Measurements from ENCODE around the gene SIGMAR1. TPM values are rescaled to one million over a fixed set of nuclear protein-coding genes. Genes with fewer than 3 reads are reported as not detected.

Gene SIGMAR1
- total RNA-seq, 2 donors from 2014 or later: 103 to 142 TPM

- no peak overlapping the region for H3K27ac ChIP-seq
- no peaks in the 10 kb centered on the region for H3K27me3 ChIP-seq (replicated peaks; ENCODE audit: insufficient read depth)
- intact Hi-C loops (cut with DNase I): loop anchor here (5.0 kb wide), 1 partner anchor 270 kb away; no protein-coding TSS in a partner anchor
- no peak for DNase-seq (ENCODE audit: low spot score)
- no peak overlapping the region for H3K4me3 ChIP-seq
- H3K9me3 ChIP-seq: no peaks in the 10 kb centered on the region
- H3K4me1 ChIP-seq (replicated peaks): no peaks in the 10 kb centered on the region
- no peaks in the 10 kb centered on the region for H3K36me3 ChIP-seq
- 81% methylated on average over 6 of the region's 6 CpGs for WGBS
- TF ChIP-seq POLR2A (IDR thresholded peaks at IDR 0.05): no peak
- TF ChIP-seq POLR2AphosphoS5 (IDR thresholded peaks at IDR 0.05): no peak
- TF ChIP-seq CTCF (IDR thresholded peaks at IDR 0.05): no peak
Measured at GRCh38 chr9:34601937-34602573, 35.5 kb downstream of the SIGMAR1 start.

DNA sequence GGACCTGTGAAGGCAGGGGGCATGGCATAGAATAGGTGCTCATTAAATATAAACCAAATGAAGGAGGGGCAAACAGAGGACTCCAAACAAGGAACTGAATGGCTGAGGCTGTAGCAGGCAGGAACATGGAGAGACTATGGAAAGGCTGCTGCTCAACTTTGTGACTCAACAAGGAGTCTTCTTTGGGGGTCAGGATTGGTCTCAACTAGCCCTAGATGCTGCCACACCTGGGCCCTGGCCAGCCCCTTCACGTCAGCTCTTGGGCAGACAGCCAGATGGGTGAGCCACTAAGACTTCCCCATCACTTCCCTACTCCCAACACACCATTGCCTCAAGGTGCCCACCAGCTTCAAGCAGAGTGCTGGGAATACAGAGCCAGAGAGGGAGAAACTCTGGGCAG lies 36.7 kb downstream of the SIGMAR1 start:
- DNase-seq (ENCODE audit: low spot score): peak; percentile 33
- Histone ChIP-seq H3K27me3 (replicated peaks; ENCODE audit: insufficient read depth) (no peaks in the 10 kb centered on the region), H3K4me1 (replicated peaks) (no peaks in the 10 kb centered on the region), H3K27ac (peak overlapping the region in 1 of 2 donors; percentile 20), H3K36me3 (no peaks in the 10 kb centered on the region), H3K9me3 (no peaks in the 10 kb centered on the region), H3K4me3 (no peak overlapping the region)
- 15% methylated on average over 1 of the region's 1 CpG for WGBS
- intact Hi-C loops (cut with DNase I): loop anchor here (5.0 kb wide), 1 partner anchor 269 kb away; no protein-coding TSS in a partner anchor
- TF ChIP-seq CTCF (IDR thresholded peaks at IDR 0.05) (no peak), POLR2AphosphoS5 (IDR thresholded peaks at IDR 0.05) (peak; percentile 16), POLR2A (IDR thresholded peaks at IDR 0.05) (no peak)

DNA sequence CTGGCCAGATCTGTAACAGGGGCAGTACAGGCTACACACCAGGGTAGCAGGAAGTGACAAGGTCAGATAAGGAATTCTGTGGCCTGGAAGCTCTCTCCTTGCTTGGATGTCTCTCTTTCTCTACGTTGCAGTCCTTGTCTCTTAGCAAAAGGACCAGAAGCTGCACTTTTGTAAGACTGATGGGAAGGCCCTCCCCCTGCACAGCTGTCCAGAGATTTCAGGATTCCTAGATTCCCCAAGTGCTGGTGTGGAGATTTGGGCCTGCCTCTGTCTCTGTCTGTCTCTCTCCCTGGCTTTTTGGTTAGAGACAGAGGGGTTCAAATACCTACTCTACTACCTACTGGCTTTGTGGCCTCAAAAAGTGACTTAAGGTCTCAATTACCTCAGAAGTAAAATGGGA lies 38.0 kb downstream of the SIGMAR1 start:
- Histone ChIP-seq H3K4me1 (replicated peaks) (no peaks in the 10 kb centered on the region), H3K27me3 (replicated peaks; ENCODE audit: insufficient read depth) (no peaks in the 10 kb centered on the region), H3K27ac (no peak overlapping the region), H3K36me3 (no peaks in the 10 kb centered on the region), H3K4me3 (no peak overlapping the region), H3K9me3 (no peaks in the 10 kb centered on the region)
- intact Hi-C loops (cut with DNase I): no loop called here
- WGBS: 75% methylated on average over 1 of the region's 1 CpG
- DNase-seq (ENCODE audit: low spot score): no peak
- no peak for TF ChIP-seq CTCF (IDR thresholded peaks at IDR 0.05)
- no peak for TF ChIP-seq POLR2A (IDR thresholded peaks at IDR 0.05)
- no peak for TF ChIP-seq POLR2AphosphoS5 (IDR thresholded peaks at IDR 0.05)

DNA sequence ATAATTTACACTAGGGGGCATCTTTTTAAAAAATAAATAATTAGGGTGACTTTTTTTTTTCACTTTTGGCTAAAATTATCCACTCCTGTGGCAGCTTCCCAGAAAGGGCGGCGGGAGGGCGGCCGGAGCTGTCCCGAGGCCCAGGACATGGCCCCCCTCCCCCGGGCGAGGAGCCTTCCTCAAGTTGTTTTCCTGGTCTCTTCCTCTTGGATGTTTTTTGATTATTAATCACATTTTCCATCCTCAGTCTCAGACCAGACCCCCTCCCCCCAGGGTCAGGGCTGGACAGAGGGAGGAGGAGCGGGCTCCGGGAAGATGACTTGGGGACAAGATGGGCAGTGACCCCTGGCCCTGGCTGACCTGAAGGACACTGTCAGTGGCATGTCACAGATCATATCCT lies 43.4 kb downstream of the SIGMAR1 start:
- intact Hi-C loops (cut with DNase I): loop anchor here (2.0 kb wide), 1 partner anchor 91 kb away; no protein-coding TSS in a partner anchor
- no peak for TF ChIP-seq POLR2A (IDR thresholded peaks at IDR 0.05)
- TF ChIP-seq CTCF (IDR thresholded peaks at IDR 0.05): no peak
- TF ChIP-seq POLR2AphosphoS5 (IDR thresholded peaks at IDR 0.05): no peak
- H3K4me1 ChIP-seq (replicated peaks): peaks cover 12% of the 10 kb centered on the region
- no peaks in the 10 kb centered on the region for H3K9me3 ChIP-seq
- DNase-seq (ENCODE audit: low spot score): no peak
- H3K4me3 ChIP-seq: no peak overlapping the region
- peak overlapping the region; percentile 63 to 69 for H3K27ac ChIP-seq
- WGBS: 59% methylated on average over 9 of the region's 9 CpGs
- H3K36me3 ChIP-seq: no peaks in the 10 kb centered on the region
- no peaks in the 10 kb centered on the region for H3K27me3 ChIP-seq (replicated peaks; ENCODE audit: insufficient read depth)
